Spleen (tissue), 11 donors: ENCODE measurements around the gene SPTBN1. TPM values are rescaled to one million over a fixed set of nuclear protein-coding genes. Genes with fewer than 3 reads are reported as not detected.
A peak's percentile ranks its signal among the peaks of the same experiment; 100 is the strongest.

Source experiments
- DNase-seq: peaks from one replicate; pipeline ENCODE4 v3.0.0-alpha.2; 2020
- H3K27ac ChIP-seq, 8 donors: fragments of 200-600 bp; sonication (generic) in 7 of 8; 1 replicate in 4 of 8; 2 replicates in 4 of 8; pipeline versions ENCODE4 v1.5.0 to v1.8.0; 2016 to 2021; ENCODE audit warnings: inconsistent platforms in 4 of 8, mild to moderate bottlenecking in 4 of 8, moderate library complexity in 1 of 8
- H3K27me3 ChIP-seq, 7 donors: fragments of 200-600 bp; sonication (generic) in 6 of 7; replicated peaks in 1 of 7; 1 replicate in 4 of 7; 2 replicates in 3 of 7; pipeline versions ENCODE4 v1.5.0 to v1.8.0; 2016 to 2021; ENCODE audit warnings: inconsistent platforms in 3 of 7, mild to moderate bottlenecking in 1 of 7
- H3K36me3 ChIP-seq, 6 donors: fragments of 200-600 bp; sonication (generic) in 5 of 6; 1 replicate in 4 of 6; 2 replicates in 2 of 6; pipeline versions ENCODE4 v1.5.0 to v1.8.0; 2016 to 2021; ENCODE audit warnings: inconsistent platforms in 2 of 6
- H3K4me1 ChIP-seq, 6 donors: fragments of 200-600 bp; sonication (generic) in 5 of 6; 1 replicate in 3 of 6; 2 replicates in 3 of 6; pipeline versions ENCODE4 v1.5.0 to v1.8.0; 2016 to 2021; ENCODE audit warnings: inconsistent platforms in 3 of 6
- H3K4me3 ChIP-seq, 8 donors: fragments of 200-600 bp; sonication (generic) in 7 of 8; 1 replicate in 4 of 8; 2 replicates in 4 of 8; pipeline versions ENCODE4 v1.5.0 to v1.8.0; 2016 to 2021; ENCODE audit warnings: inconsistent platforms in 4 of 8, mild to moderate bottlenecking in 4 of 8, moderate library complexity in 2 of 8
- H3K9me3 ChIP-seq, 8 donors: fragments of 200-600 bp; sonication (generic) in 7 of 8; 1 replicate in 4 of 8; 2 replicates in 4 of 8; pipeline versions ENCODE4 v1.5.0 to v1.8.0; 2016 to 2021; ENCODE audit warnings: inconsistent platforms in 4 of 8
- POLR2A ChIP-seq, 3 donors: fragments of 450-650 bp; IDR thresholded peaks; one replicate each; pipeline ENCODE4 v1.5.1; 2017; ENCODE audit warnings: antibody characterized with exemption in 3 of 3, mild to moderate bottlenecking in 1 of 3
- POLR2AphosphoS5 ChIP-seq, 3 donors: sonication (generic); formaldehyde crosslinking; IDR thresholded peaks; one replicate each; pipeline ENCODE4 v1.5.1; 2017; ENCODE audit warnings: antibody characterized with exemption in 3 of 3
- WGBS, 5 donors: extraction: QIAGEN DNeasy Blood & Tissue Kit in 3 of 5; methylation state at CpG; one replicate each; pipeline versions ENCODE4 v1.1.5 to v1.1.7; 2013 to 2018; 5-methylcytosine and 5-hydroxymethylcytosine counted together
- intact Hi-C: fragments of 100-400 bp; cut with DNase I; formaldehyde crosslinking; loops from one replicate; pipeline ENCODE4 v1.15.0; 2023; ENCODE audit warnings: low total_unique reads
- polyA plus RNA-seq, 3 donors: library from polyadenylated mRNA; stranded (reverse); fragments of 200-250 nt; gene quantifications; one replicate each; pipeline ENCODE4 v1.2.1, GENCODE V29; 2013
- total RNA-seq, 7 donors: library from RNA; depleted of rRNA in 3 of 7; stranded (reverse); fragments of >200 nt in 3 of 7; fragmentation: NEBNext Ultra II Directional in 4 of 7; extraction: Animal tissue kit (Norgen Biotek cat#: 25700) in 4 of 7; gene quantifications; one replicate each; pipeline versions ENCODE4 v1.1.0 to v1.2.1, GENCODE V29; 2016 to 2021
- TF ChIP-seq, protein P1 (sequence below), 11 experiments: fragments of 200-600 bp in 7 of 11; fragments of 450-650 bp in 4 of 11; sonication (generic) in 4 of 11; IDR thresholded peaks in 8 of 11; conservative IDR thresholded peaks in 3 of 11; 1 replicate in 7 of 11; 2 replicates in 4 of 11; pipeline versions ENCODE4 v1.4.0 to v1.8.0; 2016 to 2021; ENCODE audit warnings: antibody characterized with exemption in 11 of 11, inconsistent platforms in 4 of 11, mild to moderate bottlenecking in 1 of 11
- donor health status: healthy with polysubstance abuse.
- donor health status: DM: no; HTN: no; CAD: no; lungs with moderate emphysema.
- donor health status: DM: no; HTN: no; CAD: no.
- donor health status: Bipolar disorder and iron deficiency.
- donor health status: healthy.
- donor health status: DM: no; HTN: no; CAD: no.
- donor health status: DM: yes; HTN: yes; CAD: no.

Gene SPTBN1
- total and polyA plus RNA-seq, 10 donors = 32.7 to 352 (median 269) TPM

DNA sequence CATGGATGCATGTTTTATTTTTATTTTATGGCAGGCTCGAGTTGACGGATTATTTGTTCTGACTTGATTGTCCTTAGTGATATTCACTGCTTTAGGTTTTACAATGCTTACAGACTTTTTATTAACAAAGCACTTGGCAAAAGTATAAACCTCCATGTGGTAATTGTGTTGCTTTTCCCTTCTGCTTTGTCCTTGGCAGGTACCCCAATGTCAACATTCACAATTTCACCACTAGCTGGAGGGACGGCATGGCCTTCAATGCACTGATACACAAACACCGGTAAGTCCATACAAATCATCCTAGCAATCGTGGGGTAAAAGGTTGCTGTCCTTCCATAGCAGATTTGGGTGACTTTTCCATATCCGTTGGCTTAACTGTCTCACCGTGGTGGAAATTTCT is 161.3 kb downstream of the SPTBN1 start:
- no peak for TF ChIP-seq POLR2AphosphoS5 (IDR thresholded peaks at IDR 0.05)
- TF ChIP-seq, protein P1, sequence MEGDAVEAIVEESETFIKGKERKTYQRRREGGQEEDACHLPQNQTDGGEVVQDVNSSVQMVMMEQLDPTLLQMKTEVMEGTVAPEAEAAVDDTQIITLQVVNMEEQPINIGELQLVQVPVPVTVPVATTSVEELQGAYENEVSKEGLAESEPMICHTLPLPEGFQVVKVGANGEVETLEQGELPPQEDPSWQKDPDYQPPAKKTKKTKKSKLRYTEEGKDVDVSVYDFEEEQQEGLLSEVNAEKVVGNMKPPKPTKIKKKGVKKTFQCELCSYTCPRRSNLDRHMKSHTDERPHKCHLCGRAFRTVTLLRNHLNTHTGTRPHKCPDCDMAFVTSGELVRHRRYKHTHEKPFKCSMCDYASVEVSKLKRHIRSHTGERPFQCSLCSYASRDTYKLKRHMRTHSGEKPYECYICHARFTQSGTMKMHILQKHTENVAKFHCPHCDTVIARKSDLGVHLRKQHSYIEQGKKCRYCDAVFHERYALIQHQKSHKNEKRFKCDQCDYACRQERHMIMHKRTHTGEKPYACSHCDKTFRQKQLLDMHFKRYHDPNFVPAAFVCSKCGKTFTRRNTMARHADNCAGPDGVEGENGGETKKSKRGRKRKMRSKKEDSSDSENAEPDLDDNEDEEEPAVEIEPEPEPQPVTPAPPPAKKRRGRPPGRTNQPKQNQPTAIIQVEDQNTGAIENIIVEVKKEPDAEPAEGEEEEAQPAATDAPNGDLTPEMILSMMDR (IDR thresholded peaks at IDR 0.05 in 8 of 11, conservative IDR thresholded peaks at IDR 0.05 in 3 of 11) = peak in 2 of 11 experiments; percentile 9 to 15
- TF ChIP-seq POLR2A (IDR thresholded peaks at IDR 0.05) = no peak
- 67 to 84% (median 79%) methylated on average over 7 of the region's 7 CpGs for WGBS, 5 donors
- Histone ChIP-seq H3K27ac (peak overlapping the region in 7 of 8 donors; percentile 67 to 87 (median 76)), H3K4me1 (peaks cover 22 to 76% (median 47%) of the 10 kb centered on the region in 6 donors), H3K9me3 (no peaks in the 10 kb centered on the region), H3K36me3 (peaks cover 0 to 100% (median 50%) of the 10 kb centered on the region in 6 donors), H3K27me3 (no peaks in the 10 kb centered on the region), H3K4me3 (no peak overlapping the region)
- intact Hi-C loops = no loop called here
- DNase-seq = no peak

DNA sequence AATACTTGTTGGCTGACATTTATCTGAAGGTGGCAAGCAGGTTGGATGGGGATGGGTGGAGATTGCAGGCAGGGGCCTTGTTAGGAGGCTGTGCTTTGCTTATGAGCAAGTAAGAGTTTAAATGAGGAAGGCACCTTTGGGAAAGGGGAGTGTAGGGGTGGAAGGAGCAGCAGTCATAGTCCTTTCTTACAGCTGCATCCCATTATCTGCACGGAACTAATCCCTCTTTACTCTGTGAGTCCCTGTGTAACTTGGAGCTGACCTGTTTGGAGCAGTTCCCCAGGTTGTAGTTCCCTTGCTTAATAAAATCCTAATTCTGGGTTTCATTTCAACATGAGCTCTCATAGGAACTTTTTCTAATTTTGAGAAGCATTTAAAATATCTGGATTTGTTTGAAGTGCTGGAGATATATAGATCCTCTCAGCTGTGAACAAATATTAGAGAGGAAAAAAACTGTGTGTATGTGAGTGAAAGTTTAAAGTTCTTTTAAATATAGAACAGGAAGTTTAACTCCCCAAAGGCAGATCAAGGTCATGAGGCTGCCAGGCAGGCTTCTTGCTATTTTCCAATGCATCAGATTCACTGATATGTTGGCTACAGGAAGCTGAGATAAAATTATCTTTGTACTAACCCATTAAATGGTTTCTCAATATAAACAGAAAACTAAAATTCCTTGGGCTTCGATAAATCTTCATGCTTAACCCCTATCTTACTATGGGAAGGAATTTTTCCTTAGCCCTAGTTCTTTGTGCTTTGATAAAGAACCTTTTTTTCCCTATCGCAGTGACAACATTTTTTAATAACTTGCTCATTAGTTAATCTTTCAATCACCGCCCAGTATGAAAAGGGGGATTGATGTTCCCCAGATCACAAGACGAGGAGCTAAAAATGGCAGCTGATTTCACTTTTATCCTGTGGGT is 162.8 kb downstream of the SPTBN1 start:
- Histone ChIP-seq H3K27me3 (no peaks in the 10 kb centered on the region), H3K4me1 (peaks cover 15 to 68% (median 36%) of the 10 kb centered on the region in 6 donors), H3K4me3 (no peak overlapping the region), H3K36me3 (peaks cover 2 to 100% (median 60%) of the 10 kb centered on the region in 6 donors), H3K27ac (peak overlapping the region; percentile 17 to 87 (median 75)), H3K9me3 (no peaks in the 10 kb centered on the region)
- 54 to 75% (median 62%) methylated on average over 5 of the region's 5 CpGs for WGBS, 5 donors
- TF ChIP-seq POLR2AphosphoS5 (IDR thresholded peaks at IDR 0.05) = peak in 1 of 3 donors; percentile 41
- TF ChIP-seq POLR2A (IDR thresholded peaks at IDR 0.05) = no peak
- intact Hi-C loops = no loop called here
- DNase-seq = no peak

DNA sequence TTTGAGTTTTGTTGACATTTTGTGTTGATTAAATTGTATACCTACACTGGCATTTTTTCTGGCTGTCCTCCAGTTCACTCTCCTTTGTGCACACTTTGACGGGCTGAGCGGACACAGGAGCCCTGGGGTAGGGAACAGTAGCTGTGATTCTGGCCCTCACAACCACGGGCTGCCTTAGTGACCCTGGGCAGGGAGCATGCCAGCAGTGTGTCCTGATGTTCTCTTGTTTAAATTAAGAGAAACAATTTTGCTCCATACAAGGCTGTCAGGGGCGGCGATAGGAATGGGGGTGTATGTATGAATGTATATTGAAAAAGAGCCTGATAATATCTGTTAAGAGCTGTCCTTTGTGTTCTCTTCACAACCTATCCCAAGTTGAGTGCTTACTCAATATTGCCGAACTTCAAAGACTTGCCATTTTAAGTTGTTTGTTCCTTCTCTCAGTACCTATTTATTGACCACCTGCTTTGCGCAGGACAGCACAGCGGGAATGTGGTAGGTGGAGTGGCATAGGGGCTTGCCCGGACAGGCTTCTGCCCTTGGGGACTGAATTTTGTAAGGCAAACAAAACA is 163.6 kb downstream of the SPTBN1 start:
- H3K27ac ChIP-seq = peak overlapping the region in 7 of 8 donors; percentile 67 to 87 (median 76)
- peaks cover 9 to 68% (median 32%) of the 10 kb centered on the region in 6 donors for H3K4me1 ChIP-seq
- H3K27me3 ChIP-seq = no peaks in the 10 kb centered on the region
- TF ChIP-seq, protein P1 (IDR thresholded peaks at IDR 0.05 in 8 of 11, conservative IDR thresholded peaks at IDR 0.05 in 3 of 11) = no peak
- TF ChIP-seq POLR2AphosphoS5 (IDR thresholded peaks at IDR 0.05) (no peak), POLR2A (IDR thresholded peaks at IDR 0.05) (no peak)
- peaks cover 2 to 100% (median 60%) of the 10 kb centered on the region in 6 donors for H3K36me3 ChIP-seq
- H3K9me3 ChIP-seq = no peaks in the 10 kb centered on the region
- no peak for DNase-seq
- 89 to 96% (median 90%) methylated on average over 9 of the region's 9 CpGs for WGBS, 5 donors
- no peak overlapping the region for H3K4me3 ChIP-seq
- intact Hi-C loops = no loop called here

DNA sequence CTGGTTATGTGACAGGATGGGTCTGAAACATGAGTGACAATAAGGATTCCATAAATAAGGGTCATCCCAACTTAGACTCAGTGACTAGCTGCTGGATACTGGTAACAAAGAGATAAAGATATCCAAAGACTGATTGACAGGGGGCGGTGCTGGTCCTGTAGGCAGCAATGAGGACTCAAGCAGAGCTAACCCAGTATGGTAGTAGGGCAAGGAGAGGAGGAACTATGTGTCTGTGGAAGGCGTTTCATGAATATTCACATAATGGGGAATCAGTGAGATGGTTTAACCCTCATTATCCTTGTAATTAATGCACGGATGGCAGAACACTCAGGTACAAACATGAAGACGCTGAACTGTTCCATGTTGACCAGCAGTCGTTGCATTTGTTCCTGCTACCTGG is 164.8 kb downstream of the SPTBN1 start:
- H3K27ac ChIP-seq = peak overlapping the region in 3 of 8 donors; percentile 1 to 74 (median 21)
- no peak for DNase-seq
- H3K4me1 ChIP-seq = peaks cover 12 to 68% (median 36%) of the 10 kb centered on the region in 6 donors
- peaks cover 2 to 100% (median 62%) of the 10 kb centered on the region in 6 donors for H3K36me3 ChIP-seq
- TF ChIP-seq, protein P1 (IDR thresholded peaks at IDR 0.05 in 8 of 11, conservative IDR thresholded peaks at IDR 0.05 in 3 of 11) = no peak
- TF ChIP-seq POLR2AphosphoS5 (IDR thresholded peaks at IDR 0.05) = no peak
- no peak for TF ChIP-seq POLR2A (IDR thresholded peaks at IDR 0.05)
- H3K4me3 ChIP-seq = no peak overlapping the region
- WGBS, 5 donors = 95 to 99% (median 97%) methylated on average over 5 of the region's 5 CpGs
- no peaks in the 10 kb centered on the region for H3K9me3 ChIP-seq
- intact Hi-C loops = no loop called here
- no peaks in the 10 kb centered on the region for H3K27me3 ChIP-seq
